K562 (cell line): ENCODE data around the gene C19orf47. TPM values are rescaled to one million over a fixed set of nuclear protein-coding genes. Genes with fewer than 3 reads are reported as not detected.

ENCODE experiments used
- ATAC-seq: fragments of 200-7000 bp; cut with Tn5 transposase; 3 replicates; pipeline ENCODE4 v1.9.1; 2020; ENCODE audit warnings: moderate library complexity
- BruUV-seq: library from RNA; stranded (reverse); fragments of 400-500 nt; replicated peaks from 2 replicates; lab custom pipeline; 2021; lab: Mats Ljungman, UMichigan
- CTCF ChIA-PET: fragments of 300-600 bp; formaldehyde crosslinking; extraction: SDS; loops from one replicate; lab custom pipeline; 2021; ENCODE audit warnings: low intra/inter-chr PET ratio; lab: Yijun Ruan, JAX
- POLR2A ChIA-PET: fragments of 300-600, 350-650 bp; sonication (Branson Sonifier 250); formaldehyde crosslinking; extraction: SDS; loops from one replicate; lab custom pipeline; 2021; ENCODE audit warnings: antibody characterized with exemption, inconsistent platforms; lab: Yijun Ruan, JAX
- DNase-seq, 4 experiments: peaks; one replicate each; pipeline versions ENCODE4 v3.0.0 to v3.0.0-alpha.2; 2011 to 2018; ENCODE audit warnings: low spot score in 3 of 4, mixed read lengths in 3 of 4; ENCODE audit errors: extremely low read depth in 1 of 4
- FAIRE-seq: peaks from 2 replicates; lab custom pipeline; 2011; peaks lifted over from hg19 to GRCh38; lab: Jason Lieb, UNC
- H2AFZ ChIP-seq: 2 replicates; pipeline ENCODE4 v1.6.0; 2011; ENCODE audit warnings: low read depth, low read length, control low read depth, inconsistent platforms
- H3K27ac ChIP-seq: fragments of 200-600 bp; 3 replicates; pipeline ENCODE4 v1.8.0; 2011; ENCODE audit warnings: low read depth, mild to moderate bottlenecking, control low read depth, inconsistent platforms, low read length, moderate library complexity, mixed read lengths; ENCODE audit errors: extremely low read depth
- H3K27me3 ChIP-seq, 2 experiments: fragments of 300-600 bp in 1 of 2; 2 replicates in 1 of 2; 3 replicates in 1 of 2; pipeline versions ENCODE4 v1.6.0 to v1.8.0; 2011; ENCODE audit warnings: inconsistent platforms in 2 of 2, low read length in 2 of 2, mild to moderate bottlenecking in 1 of 2, mixed read lengths in 1 of 2, moderate library complexity in 1 of 2; ENCODE audit not compliant: control insufficient read depth in 2 of 2, insufficient read depth in 2 of 2
- H3K36me3 ChIP-seq: fragments of 300-600 bp; 3 replicates; pipeline ENCODE4 v1.8.0; 2011; ENCODE audit warnings: mild to moderate bottlenecking, low read length, inconsistent platforms; ENCODE audit not compliant: control insufficient read depth, insufficient read depth
- H3K4me1 ChIP-seq, 2 experiments: fragments of 200-600 bp in 1 of 2; replicated peaks in 1 of 2; 2 replicates in 1 of 2; 3 replicates in 1 of 2; pipeline versions ENCODE4 v1.5.1 to v1.8.0; 2011; ENCODE audit warnings: inconsistent platforms in 2 of 2, low read length in 2 of 2, mild to moderate bottlenecking in 1 of 2, mixed read lengths in 1 of 2, moderate library complexity in 1 of 2; ENCODE audit not compliant: control insufficient read depth in 2 of 2, insufficient read depth in 2 of 2
- H3K4me2 ChIP-seq: 2 replicates; pipeline ENCODE4 v1.6.1; 2011; ENCODE audit warnings: low read length, control low read depth, inconsistent platforms, mixed read lengths; ENCODE audit not compliant: insufficient read depth
- H3K4me3 ChIP-seq: fragments of 200-600 bp; sonication (generic), shearing (Covaris generic); 2 replicates; pipeline ENCODE4 v1.5.1; 2016; ENCODE audit warnings: control low read depth, inconsistent platforms
- H3K79me2 ChIP-seq: fragments of 200-600 bp; 3 replicates; pipeline ENCODE4 v1.8.0; 2011; ENCODE audit warnings: low read length, inconsistent platforms; ENCODE audit not compliant: control insufficient read depth, insufficient read depth
- H3K9ac ChIP-seq, 2 experiments: 2 replicates each; pipeline versions ENCODE4 v1.6.0 to v1.6.1; 2011; ENCODE audit warnings: low read depth in 2 of 2, low read length in 2 of 2, control low read depth in 1 of 2, inconsistent platforms in 1 of 2, mild to moderate bottlenecking in 1 of 2, mixed read lengths in 1 of 2; ENCODE audit not compliant: insufficient read depth in 1 of 2
- H3K9me1 ChIP-seq: one replicate; pipeline ENCODE4 v1.6.0; 2011; ENCODE audit warnings: inconsistent platforms, mild to moderate bottlenecking, low read length, moderate library complexity; ENCODE audit not compliant: control insufficient read depth, insufficient read depth
- H3K9me3 ChIP-seq: replicated peaks from 2 replicates; pipeline ENCODE4 v1.5.1; 2011; ENCODE audit warnings: low read depth, low read length, inconsistent platforms; ENCODE audit not compliant: control insufficient read depth, insufficient read depth
- H4K20me1 ChIP-seq: replicated peaks from 2 replicates; pipeline ENCODE4 v1.6.1; 2011; ENCODE audit warnings: low read length, inconsistent platforms, mixed read lengths; ENCODE audit not compliant: control insufficient read depth, insufficient read depth
- NR2C1 ChIP-seq, 2 experiments: fragments of 450-650 bp; IDR thresholded peaks; 2 replicates each; pipeline ENCODE4 v1.6.1; 2017; ENCODE audit warnings: mild to moderate bottlenecking in 2 of 2, antibody characterized with exemption in 1 of 2, inconsistent platforms in 1 of 2, missing compliant biosample characterization in 1 of 2, missing genetic modification characterization in 1 of 2
- WGBS: fragments of 100-300 bp; shearing (Covaris generic); methylation state at CpG from one replicate; pipeline ENCODE4 v1.1.6; 2016; ENCODE audit warnings: low coverage, mixed read lengths; ENCODE audit not compliant: insufficient coverage; ENCODE audit errors: missing lambda C conversion rate; 5-methylcytosine and 5-hydroxymethylcytosine counted together
- in situ Hi-C: fragments of 300-500 bp; cut with MboI; formaldehyde crosslinking; loops from 4 replicates; pipeline ENCODE4 v1.15.0; 2018; ENCODE audit warnings: inconsistent platforms, mixed read lengths
- intact Hi-C: fragments of 100-400 bp; cut with micrococcal nuclease; formaldehyde crosslinking; loops from 2 replicates; pipeline ENCODE4 v1.14.2; 2022
- polyA plus RNA-seq, 8 experiments: library from polyadenylated mRNA; depleted of rRNA in 4 of 8; stranded (reverse) in 5 of 8; unstranded in 3 of 8; fragments of >200 nt; fragmentation: Nextera tagmentation in 2 of 8; fragmentation: Illumina TruSeq in 1 of 8; extraction: Ambion mirVana in 2 of 8; extraction: Trizol in 1 of 8; gene quantifications; 2 replicates each; pipeline versions ENCODE4 v1.2.1 to v1.2.3, GENCODE V29; 2011 to 2014; ENCODE audit warnings: inconsistent platforms in 1 of 8, missing spikeins in 1 of 8
- total RNA-seq, 7 experiments: library from RNA; depleted of rRNA in 6 of 7; stranded (reverse); fragments of >200 nt in 6 of 7; fragmentation: Illumina TruSeq in 2 of 7; extraction: Trizol in 2 of 7; gene quantifications; 2 replicates each; pipeline versions ENCODE4 v1.2.1 to v1.2.3, GENCODE V29; 2011 to 2021; ENCODE audit warnings: low replicate concordance in 1 of 7
- TF ChIP-seq, protein P1 (sequence below), 3 experiments: IDR thresholded peaks in 2 of 3; conservative IDR thresholded peaks in 1 of 3; 2 replicates each; pipeline ENCODE4 v1.5.1; 2011 to 2012; ENCODE audit warnings: low read length in 3 of 3, mild to moderate bottlenecking in 3 of 3, control low read depth in 2 of 3, improper control_type of control experiment in 1 of 3, inconsistent platforms in 1 of 3, low read depth in 1 of 3, mixed read lengths in 1 of 3, moderate library complexity in 1 of 3; ENCODE audit not compliant: insufficient read depth in 2 of 3

C19orf47 gene
- total and polyA plus RNA-seq, 9 of the 15 experiments (the other 6 are each of a cell fraction or from before 2014, with no cell fraction given) = 0.08 to 26.1 (median 14.7) TPM

DNA sequence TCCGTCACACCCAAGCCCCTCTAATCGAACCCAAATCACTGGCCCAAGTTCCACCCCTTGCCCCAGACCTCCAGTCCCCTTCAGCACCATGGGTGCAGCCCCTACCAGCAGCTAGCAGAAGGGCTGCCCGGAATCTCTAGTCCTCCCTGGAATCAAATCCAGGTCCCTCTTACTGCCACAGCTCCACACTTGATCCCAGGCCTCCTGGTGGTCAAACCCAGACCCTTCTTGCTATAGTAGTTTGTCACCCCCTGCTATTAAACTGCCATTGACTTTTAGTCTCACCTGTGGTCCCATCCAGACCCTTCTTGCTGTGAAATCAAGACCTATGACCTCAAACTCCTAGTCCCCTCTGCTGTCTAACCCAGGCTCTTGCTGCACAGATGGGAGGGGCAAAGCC lies 33.1 kb upstream of the C19orf47 start:
- ATAC-seq = peak; percentile 32; the same call in 2 of the 3 replicates
- no TSS peak for BruUV-seq
- H3K9me3 ChIP-seq = no peaks in the 10 kb centered on the region
- ChIA-PET CTCF (no interaction called here), POLR2A (interaction anchor here (0.7 to 2.6 kb wide), 3 partner anchors 10 to 261 kb away, joined by 4 to 19 read pairs (median 5); no protein-coding TSS in a partner anchor)
- TF ChIP-seq NR2C1 (IDR thresholded peaks at IDR 0.05) = no peak
- TF ChIP-seq NR2C1 (tag; IDR thresholded peaks at IDR 0.05) = no peak
- TF ChIP-seq, protein P1, sequence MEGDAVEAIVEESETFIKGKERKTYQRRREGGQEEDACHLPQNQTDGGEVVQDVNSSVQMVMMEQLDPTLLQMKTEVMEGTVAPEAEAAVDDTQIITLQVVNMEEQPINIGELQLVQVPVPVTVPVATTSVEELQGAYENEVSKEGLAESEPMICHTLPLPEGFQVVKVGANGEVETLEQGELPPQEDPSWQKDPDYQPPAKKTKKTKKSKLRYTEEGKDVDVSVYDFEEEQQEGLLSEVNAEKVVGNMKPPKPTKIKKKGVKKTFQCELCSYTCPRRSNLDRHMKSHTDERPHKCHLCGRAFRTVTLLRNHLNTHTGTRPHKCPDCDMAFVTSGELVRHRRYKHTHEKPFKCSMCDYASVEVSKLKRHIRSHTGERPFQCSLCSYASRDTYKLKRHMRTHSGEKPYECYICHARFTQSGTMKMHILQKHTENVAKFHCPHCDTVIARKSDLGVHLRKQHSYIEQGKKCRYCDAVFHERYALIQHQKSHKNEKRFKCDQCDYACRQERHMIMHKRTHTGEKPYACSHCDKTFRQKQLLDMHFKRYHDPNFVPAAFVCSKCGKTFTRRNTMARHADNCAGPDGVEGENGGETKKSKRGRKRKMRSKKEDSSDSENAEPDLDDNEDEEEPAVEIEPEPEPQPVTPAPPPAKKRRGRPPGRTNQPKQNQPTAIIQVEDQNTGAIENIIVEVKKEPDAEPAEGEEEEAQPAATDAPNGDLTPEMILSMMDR (IDR thresholded peaks at IDR 0.05 in 2 of 3, conservative IDR thresholded peaks at IDR 0.05 in 1 of 3; ENCODE audit: insufficient read depth in 2 of 3, low read depth in 1 of 3, low read length in 3 of 3) = peak in 2 of 3 experiments; percentile 8 to 28; a peak in 1 of 6 replicates
- DNase-seq = no peak
- intact Hi-C loops = no loop called here
- H3K9me1 ChIP-seq = no peaks in the 10 kb centered on the region
- H3K9ac ChIP-seq = no peak overlapping the region
- no peak overlapping the region for H3K4me3 ChIP-seq
- H3K79me2 ChIP-seq = no peaks in the 10 kb centered on the region
- H3K36me3 ChIP-seq = peaks cover 15% of the 10 kb centered on the region; the same call in 2 of the 3 replicates
- peaks cover 0 to 36% of the 10 kb centered on the region in 2 experiments; a peak in 2 of 5 replicates for H3K4me1 ChIP-seq
- in situ Hi-C loops = no loop called here
- no peak overlapping the region for H3K4me2 ChIP-seq
- H4K20me1 ChIP-seq = 0 out of 2 replicates have a peak, but pooled peaks cover 5% of the 10 kb centered on the region
- H2AFZ ChIP-seq = no peak overlapping the region
- H3K27me3 ChIP-seq = peaks cover 0 to 6% of the 10 kb centered on the region in 2 experiments; a peak in 1 of 5 replicates
- H3K27ac ChIP-seq = no peak overlapping the region
- FAIRE-seq = no peak
- 42% methylated on average over 3 of the region's 3 CpGs for WGBS
